Liver (tissue), 3 donors: ENCODE data around the gene ERC1.

Source experiments
- ATF3 ChIP-seq: IDR thresholded peaks from 2 replicates; pipeline ENCODE4 v1.6.1; 2016; ENCODE audit warnings: antibody characterized with exemption
- CTCF ChIP-seq: fragments of 150-350 bp; IDR thresholded peaks from 2 replicates; pipeline ENCODE4 v1.5.1; 2017; ENCODE audit warnings: improper control_type of control experiment, low read depth, low read length; ENCODE audit not compliant: missing input control
- EGR1 ChIP-seq, 2 donors: IDR thresholded peaks; 2 replicates each; pipeline ENCODE4 v1.6.1; 2016 to 2018; ENCODE audit warnings: antibody characterized with exemption in 2 of 2, low read depth in 2 of 2
- GABPA ChIP-seq, 2 donors: IDR thresholded peaks in 1 of 2; conservative IDR thresholded peaks in 1 of 2; 2 replicates each; pipeline ENCODE4 v1.6.1; 2016; ENCODE audit warnings: antibody characterized with exemption in 2 of 2, mild to moderate bottlenecking in 1 of 2, moderate library complexity in 1 of 2
- JUND ChIP-seq, 2 donors: IDR thresholded peaks; 2 replicates each; pipeline ENCODE4 v1.6.1; 2016; ENCODE audit warnings: antibody characterized with exemption in 2 of 2
- MAX ChIP-seq: IDR thresholded peaks from 2 replicates; pipeline ENCODE4 v1.6.1; 2016; ENCODE audit warnings: antibody characterized with exemption
- SP1 ChIP-seq: IDR thresholded peaks from 2 replicates; pipeline ENCODE4 v1.6.1; 2018; ENCODE audit warnings: antibody characterized with exemption, mild to moderate bottlenecking
- TAF1 ChIP-seq: conservative IDR thresholded peaks from 2 replicates; pipeline ENCODE4 v1.6.1; 2016; ENCODE audit warnings: antibody characterized with exemption, mild to moderate bottlenecking
- YY1 ChIP-seq: IDR thresholded peaks from 2 replicates; pipeline ENCODE4 v1.6.1; 2016; ENCODE audit warnings: antibody characterized with exemption, mild to moderate bottlenecking
- TF ChIP-seq, protein P1 (sequence below): IDR thresholded peaks from 2 replicates; pipeline ENCODE4 v1.6.1; 2016; ENCODE audit warnings: antibody characterized with exemption, mild to moderate bottlenecking
- donor health status: healthy.
- donor health status: healthy.

DNA sequence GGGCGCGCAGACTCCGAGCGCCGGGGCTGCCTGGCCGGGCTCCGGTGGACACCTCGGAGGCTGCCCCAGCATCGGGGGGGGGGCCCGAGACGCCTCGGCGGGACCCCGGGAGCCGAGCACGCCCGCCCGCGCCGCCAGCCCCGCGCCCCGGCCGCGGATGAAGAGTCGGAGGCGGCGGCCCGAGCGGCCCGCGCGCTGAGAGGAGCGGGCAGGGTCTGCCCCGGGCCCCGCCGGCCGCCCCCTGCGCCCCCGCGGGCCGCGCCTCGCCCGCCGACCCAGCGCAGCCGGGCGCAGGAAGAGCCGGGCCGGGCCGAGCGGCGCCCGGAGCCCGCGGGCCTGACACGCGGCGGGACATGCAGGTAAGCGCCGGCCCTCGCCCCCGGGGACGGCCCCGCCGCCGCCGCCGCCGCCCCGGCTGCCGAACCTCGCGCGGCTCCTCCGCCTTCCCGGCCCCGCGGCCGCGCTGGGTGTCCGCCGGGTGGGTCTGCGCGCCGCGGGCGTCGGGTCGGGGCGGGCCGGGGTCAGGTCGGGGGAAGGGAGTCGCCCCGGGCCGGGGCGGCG lies 539.6 kb downstream of the ERC1 start:
- TF ChIP-seq EGR1 (IDR thresholded peaks at IDR 0.05; ENCODE audit: low read depth in 2 of 2) (no peak), ATF3 (no peak), CTCF (no peak), TAF1 (no peak), MAX (no peak), YY1 (no peak), JUND (IDR thresholded peaks at IDR 0.05) (no peak), SP1 (no peak), GABPA (IDR thresholded peaks at IDR 0.05 in 1 of 2, conservative IDR thresholded peaks at IDR 0.05 in 1 of 2) (no peak)
- TF ChIP-seq, protein P1, sequence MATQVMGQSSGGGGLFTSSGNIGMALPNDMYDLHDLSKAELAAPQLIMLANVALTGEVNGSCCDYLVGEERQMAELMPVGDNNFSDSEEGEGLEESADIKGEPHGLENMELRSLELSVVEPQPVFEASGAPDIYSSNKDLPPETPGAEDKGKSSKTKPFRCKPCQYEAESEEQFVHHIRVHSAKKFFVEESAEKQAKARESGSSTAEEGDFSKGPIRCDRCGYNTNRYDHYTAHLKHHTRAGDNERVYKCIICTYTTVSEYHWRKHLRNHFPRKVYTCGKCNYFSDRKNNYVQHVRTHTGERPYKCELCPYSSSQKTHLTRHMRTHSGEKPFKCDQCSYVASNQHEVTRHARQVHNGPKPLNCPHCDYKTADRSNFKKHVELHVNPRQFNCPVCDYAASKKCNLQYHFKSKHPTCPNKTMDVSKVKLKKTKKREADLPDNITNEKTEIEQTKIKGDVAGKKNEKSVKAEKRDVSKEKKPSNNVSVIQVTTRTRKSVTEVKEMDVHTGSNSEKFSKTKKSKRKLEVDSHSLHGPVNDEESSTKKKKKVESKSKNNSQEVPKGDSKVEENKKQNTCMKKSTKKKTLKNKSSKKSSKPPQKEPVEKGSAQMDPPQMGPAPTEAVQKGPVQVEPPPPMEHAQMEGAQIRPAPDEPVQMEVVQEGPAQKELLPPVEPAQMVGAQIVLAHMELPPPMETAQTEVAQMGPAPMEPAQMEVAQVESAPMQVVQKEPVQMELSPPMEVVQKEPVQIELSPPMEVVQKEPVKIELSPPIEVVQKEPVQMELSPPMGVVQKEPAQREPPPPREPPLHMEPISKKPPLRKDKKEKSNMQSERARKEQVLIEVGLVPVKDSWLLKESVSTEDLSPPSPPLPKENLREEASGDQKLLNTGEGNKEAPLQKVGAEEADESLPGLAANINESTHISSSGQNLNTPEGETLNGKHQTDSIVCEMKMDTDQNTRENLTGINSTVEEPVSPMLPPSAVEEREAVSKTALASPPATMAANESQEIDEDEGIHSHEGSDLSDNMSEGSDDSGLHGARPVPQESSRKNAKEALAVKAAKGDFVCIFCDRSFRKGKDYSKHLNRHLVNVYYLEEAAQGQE, result no peak
